Stimulated activated CD8-positive, alpha-beta memory T cell treated with anti-CD3 and anti-CD28 coated beads, Interleukin-15, amount 100 ng/mL, for 48 hours (primary cell): ENCODE data around the gene BRINP1.

Experiments used
- DNase-seq, 2 donors: peaks; one replicate each; pipeline ENCODE4 v3.0.0-alpha.2; 2020; ENCODE audit warnings: low read depth in 2 of 2

The BRINP1 gene

GRCh38 chr9:119339056-119339455 lies 30.2 kb downstream of the BRINP1 start:
- no peak for DNase-seq

DNA sequence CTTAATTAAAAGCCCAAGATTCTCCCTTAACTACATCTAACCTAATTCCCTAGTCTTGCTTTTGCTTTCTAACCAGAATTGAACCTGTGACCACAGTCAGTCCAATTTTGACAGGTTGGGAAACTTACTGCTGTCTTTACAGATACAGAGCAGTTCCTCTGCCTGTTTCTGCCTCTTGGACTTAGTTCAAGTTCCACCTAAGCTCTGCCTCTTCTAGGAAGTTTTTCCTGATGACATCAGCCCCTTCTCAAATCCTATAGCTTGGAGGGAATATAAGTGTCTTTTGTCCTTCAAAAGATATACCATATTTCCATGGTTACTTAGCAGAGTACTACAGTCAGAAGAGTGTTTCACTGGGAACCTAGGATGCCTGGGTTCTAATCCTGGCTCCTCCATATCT lies 31.7 kb downstream of the BRINP1 start:
- DNase-seq = no peak

DNA sequence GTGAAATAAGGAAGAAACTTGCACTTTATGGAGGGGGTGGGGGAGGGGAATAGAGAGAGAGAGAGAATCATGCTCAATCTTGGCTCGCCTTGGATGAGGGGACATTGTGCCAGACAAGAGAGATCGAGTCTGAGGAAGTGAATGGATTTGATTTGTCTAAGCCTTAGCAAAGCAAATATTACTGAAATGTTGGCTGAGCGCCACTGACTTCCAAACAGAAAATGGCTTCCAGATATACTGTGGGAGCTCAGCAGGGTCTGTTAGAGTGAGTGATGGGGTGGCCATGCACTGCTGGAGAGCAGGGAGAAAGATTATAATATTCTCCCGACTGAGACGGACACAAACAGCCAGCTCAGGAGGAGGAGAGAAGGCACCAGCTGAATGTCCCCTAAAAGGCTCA lies 34.5 kb downstream of the BRINP1 start:
- DNase-seq = no peak

DNA sequence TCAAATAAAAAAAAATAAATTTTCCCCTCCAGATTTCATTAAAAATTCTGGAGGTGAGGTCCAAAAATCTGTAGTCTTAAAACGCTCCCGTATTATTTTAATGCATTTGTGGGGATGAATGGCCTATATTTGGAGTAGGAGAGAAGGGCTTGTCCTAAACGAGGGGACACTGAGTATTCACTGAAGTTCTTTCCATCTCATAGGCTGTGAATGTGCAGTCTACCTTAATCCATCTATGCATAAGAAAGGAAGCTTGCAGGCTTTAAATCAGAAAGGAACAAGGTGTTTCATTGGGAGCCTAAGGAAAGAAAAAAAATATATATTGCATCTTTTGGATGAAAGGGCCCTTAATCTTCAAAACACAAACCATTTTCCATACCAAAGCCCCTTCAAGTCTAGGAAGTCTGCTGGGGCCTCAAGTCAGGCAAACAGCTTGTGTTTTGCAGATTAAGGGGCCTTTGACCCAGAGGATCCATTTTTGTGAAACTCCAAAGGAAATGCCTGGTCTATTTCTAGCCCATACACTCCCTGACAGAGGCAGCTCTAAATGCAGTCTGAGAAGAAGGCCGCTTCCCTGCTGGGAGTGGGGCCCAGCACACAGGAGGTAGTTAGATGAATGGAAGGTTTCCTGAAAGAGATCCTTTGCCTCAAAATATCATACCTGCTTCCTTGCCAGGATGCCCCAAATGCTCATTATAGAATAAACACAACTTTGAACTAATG lies 35.6 kb downstream of the BRINP1 start:
- DNase-seq = no peak

GRCh38 chr9:119332522-119332921 lies 36.7 kb downstream of the BRINP1 start:
- no peak for DNase-seq

DNA sequence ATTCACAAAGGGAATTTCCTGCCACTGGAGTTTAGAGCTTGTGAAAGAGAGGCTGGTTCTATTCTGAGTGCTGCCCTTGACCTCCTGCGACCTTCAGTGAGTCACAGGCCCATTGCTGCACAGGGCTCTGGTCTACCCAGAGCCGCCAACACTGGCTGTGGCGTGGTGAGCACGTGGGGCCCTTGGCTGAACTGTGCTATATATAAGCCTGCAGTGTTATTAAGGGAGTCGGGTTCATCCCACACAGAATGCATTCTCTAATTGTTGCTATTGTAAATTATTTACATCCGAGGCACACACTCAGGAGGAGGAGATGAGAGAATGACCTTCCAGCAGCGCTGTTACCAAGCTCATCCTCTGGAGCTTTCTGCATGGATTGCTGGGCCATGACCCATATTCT lies 47.1 kb downstream of the BRINP1 start:
- no peak for DNase-seq

DNA sequence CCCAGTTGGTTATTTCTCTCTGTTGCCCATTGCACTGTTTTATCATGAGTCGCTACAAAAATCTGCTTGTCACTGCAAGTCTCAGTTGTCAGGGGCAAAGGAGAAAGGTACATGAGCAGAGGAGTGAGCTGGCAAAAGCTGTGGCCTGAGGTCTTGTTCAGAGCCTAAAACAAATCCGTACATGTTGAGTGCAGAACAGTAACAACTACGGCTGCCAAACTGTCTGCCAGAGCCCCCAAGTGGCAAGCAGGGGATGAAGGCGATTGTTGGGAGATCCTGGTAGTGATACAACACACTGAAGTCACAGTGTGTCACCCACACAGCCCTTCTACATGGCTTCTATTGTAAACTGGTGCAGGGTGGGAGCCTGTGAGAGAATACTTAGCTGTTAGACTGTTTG lies 50.9 kb downstream of the BRINP1 start:
- DNase-seq = no peak

GRCh38 chr9:119313846-119314245 lies 55.4 kb downstream of the BRINP1 start:
- DNase-seq = no peak

DNA sequence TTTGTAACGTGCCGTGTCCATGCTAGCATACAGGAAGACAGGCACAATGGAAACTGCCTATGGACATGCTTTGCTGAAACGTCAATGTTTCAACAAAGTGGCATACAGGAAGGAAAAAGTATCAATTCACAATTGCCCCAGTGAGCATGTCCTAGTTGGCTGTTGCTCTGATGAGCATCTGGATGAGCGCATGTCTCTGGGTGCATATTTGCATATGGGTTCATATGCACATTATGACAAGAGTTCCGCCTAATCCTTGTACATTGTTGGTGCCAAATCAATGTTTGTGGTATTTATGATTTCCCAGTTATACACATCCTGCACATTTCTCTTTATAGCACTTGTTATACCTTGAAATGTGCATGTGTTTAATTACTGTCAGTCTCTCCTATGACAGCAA lies 58.5 kb downstream of the BRINP1 start:
- DNase-seq = no peak

DNA sequence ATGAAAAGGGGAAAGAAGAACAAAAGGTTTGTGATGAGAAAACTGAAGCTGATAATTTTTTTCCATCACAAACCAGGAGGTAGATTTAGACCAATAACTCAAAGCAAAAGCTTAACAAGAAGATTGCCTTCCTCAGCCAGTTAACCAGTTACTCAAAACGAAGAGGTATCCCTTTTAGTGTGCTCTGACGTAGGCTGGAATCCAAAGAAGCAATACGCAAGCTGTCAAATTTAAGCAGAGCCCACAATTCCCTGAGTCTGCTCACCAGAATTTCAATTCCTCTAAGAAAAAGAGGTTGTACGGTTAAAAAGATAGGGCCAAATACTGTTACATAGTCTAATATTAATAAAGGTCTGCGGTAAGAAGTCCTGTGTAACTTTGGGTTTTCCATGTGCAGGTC lies 61.8 kb downstream of the BRINP1 start:
- DNase-seq = no peak

GRCh38 chr9:119304555-119304954 lies 64.7 kb downstream of the BRINP1 start:
- no peak for DNase-seq

GRCh38 chr9:119302988-119303698 lies 66.1 kb downstream of the BRINP1 start:
- DNase-seq = no peak

DNA sequence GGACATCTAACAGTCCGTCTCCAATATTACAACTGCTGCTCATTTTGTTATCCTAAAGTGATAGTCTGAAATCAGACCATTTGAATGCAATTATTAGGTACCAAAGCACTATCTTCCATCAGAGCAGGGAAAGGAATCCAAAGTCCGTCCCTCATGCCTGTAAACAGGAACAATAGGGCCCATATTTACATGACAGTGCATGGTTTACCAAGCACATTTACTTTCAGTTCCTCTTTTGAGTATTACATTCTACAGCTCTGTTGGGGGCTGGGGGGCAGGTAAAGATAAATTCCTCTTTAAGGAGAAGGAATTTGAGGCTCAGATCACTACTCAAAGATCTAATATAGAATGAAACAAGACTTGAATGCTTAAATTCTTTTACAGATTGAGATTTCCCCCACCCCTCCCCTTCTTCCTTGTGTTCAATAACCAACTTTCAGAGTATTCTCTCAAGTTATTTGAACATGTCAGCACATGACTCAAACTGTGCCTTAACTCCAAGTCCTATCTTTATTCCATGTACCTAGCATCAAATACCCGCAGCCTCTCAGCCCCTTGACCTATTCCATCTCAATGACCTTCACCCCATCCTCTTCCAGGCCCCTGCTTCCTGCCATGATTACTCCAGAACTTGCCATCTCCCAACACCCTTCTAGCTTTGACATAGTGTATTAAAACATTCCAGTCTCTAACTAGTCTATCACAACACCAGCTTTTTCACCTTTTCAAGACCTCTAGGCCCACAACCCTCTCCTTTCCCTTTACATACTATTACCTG lies 71.0 kb downstream of the BRINP1 start:
- no peak for DNase-seq

DNA sequence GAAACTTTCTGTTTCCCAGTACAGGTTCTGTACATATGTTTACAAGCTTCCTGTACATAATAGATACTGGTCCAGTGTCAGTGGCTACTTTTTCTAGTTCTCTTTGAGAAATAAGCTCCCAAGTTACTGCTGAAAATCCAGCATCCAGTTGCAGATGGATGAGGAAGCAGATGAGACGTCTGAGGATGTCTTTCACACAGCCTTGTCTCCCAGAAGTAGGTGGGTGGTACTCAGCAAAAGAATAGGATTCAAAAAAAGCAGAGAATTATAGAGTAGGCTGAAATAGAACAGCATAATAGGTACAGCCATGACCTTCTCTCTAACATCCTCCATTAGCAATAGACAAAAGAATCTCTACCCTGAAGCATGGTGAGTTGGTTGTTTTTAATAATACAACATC lies 77.7 kb downstream of the BRINP1 start:
- no peak for DNase-seq

GRCh38 chr9:119289740-119290433 lies 79.3 kb downstream of the BRINP1 start:
- DNase-seq = no peak

GRCh38 chr9:119284587-119285337 lies 84.5 kb downstream of the BRINP1 start:
- no peak for DNase-seq

DNA sequence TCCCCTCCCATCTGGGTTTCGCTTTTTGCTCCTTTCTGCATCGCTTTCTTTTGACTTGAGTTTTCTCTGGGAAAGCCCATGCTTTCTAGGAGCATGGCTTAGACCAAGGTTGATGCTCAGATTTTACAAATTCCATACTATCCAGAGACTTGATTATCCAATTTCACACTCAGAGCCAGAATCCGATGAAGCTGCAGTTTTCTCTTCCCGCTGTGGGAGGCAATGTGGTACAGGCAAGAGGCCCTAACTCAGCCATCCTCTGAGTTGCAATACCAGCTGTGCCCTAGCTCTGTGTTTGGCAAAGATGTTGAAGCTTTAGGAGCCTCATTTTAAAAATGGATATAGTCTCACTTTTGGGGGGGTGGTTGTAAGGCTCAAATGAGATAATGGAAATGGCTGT lies 85.1 kb downstream of the BRINP1 start:
- no peak for DNase-seq

DNA sequence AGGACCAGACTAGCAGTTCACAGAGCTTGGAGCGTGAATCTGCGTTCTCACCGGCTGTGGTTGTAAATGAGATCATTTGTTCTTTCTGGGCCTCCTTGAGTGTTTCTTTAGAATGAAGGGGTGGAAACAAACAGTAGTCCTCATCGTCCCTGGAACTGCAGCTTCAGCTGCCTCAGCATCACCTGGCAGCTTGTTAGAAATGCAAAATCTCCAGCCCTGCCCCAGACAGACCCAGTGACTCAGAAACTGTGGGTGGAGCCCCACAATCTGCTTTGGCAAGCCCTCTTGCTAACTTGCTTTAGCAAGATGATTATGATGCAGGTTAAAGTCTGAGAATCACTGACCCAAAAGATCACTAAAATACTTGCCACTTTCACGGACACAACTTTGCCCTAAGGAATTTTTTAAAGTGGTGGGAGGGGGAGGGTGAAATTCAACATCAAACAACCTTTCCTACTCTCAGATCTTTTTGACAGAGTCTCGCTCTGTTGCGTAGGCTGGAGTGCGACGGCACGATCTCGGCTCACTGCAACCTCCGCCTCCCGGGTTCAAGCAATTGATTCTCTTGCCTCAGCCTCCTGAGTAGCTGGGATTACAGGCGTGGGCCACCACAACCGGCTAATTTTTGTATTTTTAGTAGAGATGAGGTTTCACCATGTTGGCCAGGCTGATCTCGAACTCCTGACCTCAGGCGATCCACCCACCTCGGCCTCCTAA lies 86.0 kb downstream of the BRINP1 start:
- DNase-seq = no peak

- DNase-seq = no peak
Measured at GRCh38 chr9:119282476-119283077, 86.7 kb downstream of the BRINP1 start.

DNA sequence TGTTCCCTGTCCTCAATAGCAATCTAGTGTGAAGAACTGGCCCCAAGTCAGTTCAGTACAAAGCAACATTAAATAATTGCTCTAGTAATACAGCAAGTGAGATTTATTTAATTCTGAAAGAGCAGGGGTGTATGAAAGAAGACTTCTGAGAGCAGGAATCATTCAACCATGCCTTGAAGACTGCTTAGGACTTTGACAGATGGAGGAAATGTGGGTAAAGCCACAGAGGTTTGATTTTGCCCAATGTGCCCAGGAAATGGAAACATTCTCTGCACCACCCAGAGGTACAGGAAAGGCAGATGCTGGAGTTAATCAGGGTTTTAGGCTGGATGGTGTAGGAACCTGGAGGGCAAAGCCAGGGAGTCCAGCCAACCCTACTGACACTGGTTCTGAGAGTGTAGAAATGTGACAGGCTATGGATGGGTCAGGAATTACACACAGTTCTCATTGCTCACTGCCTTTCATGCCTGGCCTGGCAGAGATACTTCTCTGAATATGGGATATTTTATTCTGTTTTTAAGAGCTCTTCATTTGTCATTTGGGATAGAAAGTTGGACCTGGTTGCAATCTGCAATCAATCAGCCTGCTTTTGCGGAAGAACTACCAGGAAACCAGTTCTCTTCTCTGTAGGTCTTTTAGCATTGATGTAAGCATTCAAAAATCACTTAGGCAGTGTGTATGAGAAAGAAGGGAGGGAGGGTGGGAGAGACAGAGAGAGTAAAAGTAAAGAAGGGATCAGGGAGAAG lies 88.3 kb downstream of the BRINP1 start:
- DNase-seq = no peak
